Tibial artery (tissue), 4 donors: ENCODE data around the gene MTG2.

ENCODE experiments used
- DNase-seq, 2 donors: peaks; one replicate each; pipeline ENCODE4 v3.0.0-alpha.2; 2019
- H3K27ac ChIP-seq, 2 donors: fragments of 200-600 bp; sonication (generic) in 1 of 2; 1 replicate in 1 of 2; 2 replicates in 1 of 2; pipeline ENCODE4 v1.5.1; 2018 to 2019; ENCODE audit warnings: mild to moderate bottlenecking in 1 of 2
- H3K27me3 ChIP-seq, 2 donors: fragments of 200-600 bp; sonication (generic) in 1 of 2; one replicate each; pipeline versions ENCODE4 v1.5.1 to v1.6.0; 2016 to 2019
- H3K36me3 ChIP-seq, 3 donors: fragments of 200-600 bp; sonication (generic) in 2 of 3; one replicate each; pipeline ENCODE4 v1.5.1; 2016 to 2019; ENCODE audit warnings: mild to moderate bottlenecking in 2 of 3
- H3K4me1 ChIP-seq, 4 donors: fragments of 200-600 bp; sonication (generic) in 2 of 4; 1 replicate in 3 of 4; 2 replicates in 1 of 4; pipeline ENCODE4 v1.5.1; 2016 to 2019
- H3K4me3 ChIP-seq, 2 donors: fragments of 200-600 bp; sonication (generic) in 1 of 2; 1 replicate in 1 of 2; 2 replicates in 1 of 2; pipeline ENCODE4 v1.5.1; 2018 to 2019; ENCODE audit warnings: mild to moderate bottlenecking in 2 of 2
- H3K9me3 ChIP-seq, 3 donors: fragments of 200-600 bp; sonication (generic) in 1 of 3; one replicate each; pipeline ENCODE4 v1.5.1; 2016 to 2019
- intact Hi-C: fragments of 100-400 bp; cut with DNase I; formaldehyde crosslinking; loops from one replicate; pipeline ENCODE4 v1.15.0; 2023; ENCODE audit warnings: low total_unique reads
- TF ChIP-seq, protein P1 (sequence below), 2 experiments: fragments of 200-600 bp in 1 of 2; fragments of 450-650 bp in 1 of 2; IDR thresholded peaks; one replicate each; pipeline ENCODE4 v1.5.1; 2017 to 2019; ENCODE audit warnings: antibody characterized with exemption in 2 of 2, mild to moderate bottlenecking in 1 of 2, moderate library complexity in 1 of 2

Gene MTG2

DNA sequence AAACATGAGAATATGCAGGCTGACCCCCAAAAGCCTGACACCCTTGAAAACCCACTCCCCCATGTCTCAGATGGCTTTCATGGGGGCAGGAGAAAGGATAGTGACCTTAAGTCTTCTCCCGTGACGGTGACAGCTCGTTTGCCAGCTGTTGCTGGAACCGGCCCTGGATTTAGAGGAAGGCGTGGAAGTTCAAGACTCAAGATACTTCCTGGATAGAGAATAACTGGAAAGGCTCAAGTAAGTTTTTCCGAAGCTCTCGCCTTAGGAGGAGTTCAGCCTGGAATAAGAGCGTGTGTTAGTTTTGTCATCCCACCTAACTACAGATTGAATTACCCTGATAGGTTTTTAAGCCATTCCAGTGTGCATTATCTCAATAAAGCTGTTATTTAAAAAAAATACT lies 11.6 kb upstream of the MTG2 start:
- Histone ChIP-seq H3K4me3 (no peak overlapping the region), H3K27ac (no peak overlapping the region), H3K4me1 (no peaks in the 10 kb centered on the region), H3K9me3 (no peaks in the 10 kb centered on the region), H3K27me3 (no peaks in the 10 kb centered on the region), H3K36me3 (peaks cover 9 to 89% (median 45%) of the 10 kb centered on the region in 3 donors)
- intact Hi-C loops, result no loop called here
- DNase-seq, result no peak
- TF ChIP-seq, protein P1, sequence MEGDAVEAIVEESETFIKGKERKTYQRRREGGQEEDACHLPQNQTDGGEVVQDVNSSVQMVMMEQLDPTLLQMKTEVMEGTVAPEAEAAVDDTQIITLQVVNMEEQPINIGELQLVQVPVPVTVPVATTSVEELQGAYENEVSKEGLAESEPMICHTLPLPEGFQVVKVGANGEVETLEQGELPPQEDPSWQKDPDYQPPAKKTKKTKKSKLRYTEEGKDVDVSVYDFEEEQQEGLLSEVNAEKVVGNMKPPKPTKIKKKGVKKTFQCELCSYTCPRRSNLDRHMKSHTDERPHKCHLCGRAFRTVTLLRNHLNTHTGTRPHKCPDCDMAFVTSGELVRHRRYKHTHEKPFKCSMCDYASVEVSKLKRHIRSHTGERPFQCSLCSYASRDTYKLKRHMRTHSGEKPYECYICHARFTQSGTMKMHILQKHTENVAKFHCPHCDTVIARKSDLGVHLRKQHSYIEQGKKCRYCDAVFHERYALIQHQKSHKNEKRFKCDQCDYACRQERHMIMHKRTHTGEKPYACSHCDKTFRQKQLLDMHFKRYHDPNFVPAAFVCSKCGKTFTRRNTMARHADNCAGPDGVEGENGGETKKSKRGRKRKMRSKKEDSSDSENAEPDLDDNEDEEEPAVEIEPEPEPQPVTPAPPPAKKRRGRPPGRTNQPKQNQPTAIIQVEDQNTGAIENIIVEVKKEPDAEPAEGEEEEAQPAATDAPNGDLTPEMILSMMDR (IDR thresholded peaks at IDR 0.05), result no peak

DNA sequence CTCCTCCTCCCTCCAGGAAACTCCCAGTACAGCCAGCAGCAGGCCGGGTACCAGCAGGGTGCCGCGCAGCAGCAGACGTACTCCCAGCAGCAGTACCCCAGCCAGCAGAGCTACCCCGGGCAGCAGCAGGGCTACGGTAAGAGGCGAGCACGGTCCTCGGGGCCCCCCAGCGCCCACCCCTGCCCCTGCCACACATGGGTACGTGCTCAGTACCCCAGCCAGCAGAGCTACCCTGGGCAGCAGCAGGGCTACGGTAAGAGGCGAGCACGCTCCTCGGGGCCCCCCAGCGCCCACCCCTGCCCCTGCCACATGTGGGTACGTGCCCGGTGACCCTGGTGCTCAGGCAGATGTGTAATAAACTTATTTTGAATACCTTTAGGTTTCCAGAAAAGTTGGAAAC lies 10.2 kb upstream of the MTG2 start:
- TF ChIP-seq, protein P1 (IDR thresholded peaks at IDR 0.05), result no peak
- DNase-seq, result no peak
- Histone ChIP-seq H3K9me3 (no peaks in the 10 kb centered on the region), H3K27ac (no peak overlapping the region), H3K36me3 (peaks cover 8 to 88% (median 38%) of the 10 kb centered on the region in 3 donors), H3K4me3 (no peak overlapping the region), H3K27me3 (no peaks in the 10 kb centered on the region), H3K4me1 (no peaks in the 10 kb centered on the region)
- intact Hi-C loops, result no loop called here

DNA sequence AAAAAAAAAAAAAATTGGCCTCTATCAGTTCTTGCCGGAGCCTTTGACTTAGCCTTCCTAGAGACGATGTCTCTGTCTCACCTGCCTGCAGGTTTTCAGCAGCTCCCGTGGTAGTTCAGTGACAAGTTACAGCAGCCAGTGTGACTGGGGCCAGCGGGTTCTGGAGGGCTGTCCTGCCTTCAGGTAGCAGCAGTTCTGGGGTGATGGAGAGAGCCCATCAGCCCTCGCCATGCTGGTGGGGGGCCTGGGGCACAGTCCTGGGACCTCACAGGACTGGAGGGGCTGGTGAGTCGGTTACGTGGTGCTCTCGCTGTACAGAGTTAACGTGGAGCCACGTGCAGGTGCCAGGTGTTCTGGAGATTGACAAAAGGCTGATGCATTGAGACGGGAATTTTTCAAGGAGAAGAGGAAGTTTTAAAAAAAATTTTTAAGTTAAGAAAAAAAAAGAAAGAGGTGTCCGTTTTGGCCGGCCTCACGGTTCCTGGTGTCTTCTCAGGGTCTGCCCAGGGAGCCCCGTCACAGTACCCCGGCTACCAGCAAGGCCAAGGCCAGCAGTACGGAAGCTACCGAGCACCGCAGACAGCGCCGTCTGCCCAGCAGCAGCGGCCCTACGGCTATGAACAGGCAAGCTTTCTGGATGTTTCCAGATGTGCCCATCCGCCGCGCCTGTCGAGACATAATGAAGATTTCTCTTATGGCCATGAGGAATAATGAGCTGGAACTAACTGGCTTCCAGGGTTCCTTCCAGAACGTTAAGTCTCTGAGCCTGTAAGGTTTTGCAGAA lies 8.6 kb upstream of the MTG2 start:
- intact Hi-C loops, result no loop called here

DNA sequence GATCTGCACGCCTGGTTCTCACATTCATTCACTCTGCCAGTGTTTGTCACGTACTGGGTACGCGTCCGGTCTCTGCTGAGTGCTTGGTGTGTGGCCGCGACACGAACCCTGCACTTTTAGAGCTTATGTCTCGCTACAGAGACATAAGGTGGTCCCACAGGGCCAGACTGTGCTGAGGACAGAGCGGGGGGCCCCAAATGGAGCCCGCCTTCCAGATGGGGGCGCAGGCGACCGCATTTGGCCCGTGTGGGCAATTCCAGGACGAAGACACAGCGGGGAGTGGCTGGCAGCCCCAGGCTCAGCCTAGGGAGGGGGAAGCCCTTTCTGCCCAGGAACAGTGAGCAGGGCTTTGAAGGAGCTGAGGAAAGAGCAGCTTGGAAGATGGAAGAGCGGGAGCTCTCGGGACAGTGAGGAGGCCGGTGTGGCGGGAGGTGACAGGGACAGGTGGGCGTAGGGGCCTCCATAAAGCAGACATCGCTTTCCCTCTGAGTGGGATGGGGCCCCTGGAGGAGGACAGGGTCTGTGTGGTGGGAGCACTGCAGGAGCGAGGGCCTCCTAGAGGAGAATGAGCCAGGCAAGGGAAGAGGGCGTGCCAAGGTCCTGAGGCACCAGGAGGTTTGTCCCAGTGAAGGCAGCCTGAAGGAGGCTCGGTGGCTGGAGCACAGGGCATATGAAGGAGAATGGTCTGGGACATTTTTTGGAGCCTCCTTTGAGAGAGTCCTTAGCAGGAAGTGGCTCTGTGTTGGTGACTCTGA lies 7.8 kb upstream of the MTG2 start:
- Histone ChIP-seq H3K27me3 (no peaks in the 10 kb centered on the region), H3K9me3 (no peaks in the 10 kb centered on the region), H3K4me3 (no peak overlapping the region), H3K4me1 (no peaks in the 10 kb centered on the region), H3K27ac (no peak overlapping the region), H3K36me3 (peaks cover 8 to 81% (median 42%) of the 10 kb centered on the region in 3 donors)
- intact Hi-C loops, result no loop called here
- TF ChIP-seq, protein P1 (IDR thresholded peaks at IDR 0.05), result no peak
- DNase-seq, result no peak

More for the DNA sequence above, 8.6 kb upstream of the MTG2 start:
- Histone ChIP-seq H3K27ac (no peak overlapping the region), H3K9me3 (no peaks in the 10 kb centered on the region), H3K27me3 (no peaks in the 10 kb centered on the region), H3K36me3 (peaks cover 8 to 83% (median 35%) of the 10 kb centered on the region in 3 donors), H3K4me1 (no peaks in the 10 kb centered on the region), H3K4me3 (no peak overlapping the region)
- DNase-seq, result no peak
- TF ChIP-seq, protein P1 (IDR thresholded peaks at IDR 0.05), result no peak

DNA sequence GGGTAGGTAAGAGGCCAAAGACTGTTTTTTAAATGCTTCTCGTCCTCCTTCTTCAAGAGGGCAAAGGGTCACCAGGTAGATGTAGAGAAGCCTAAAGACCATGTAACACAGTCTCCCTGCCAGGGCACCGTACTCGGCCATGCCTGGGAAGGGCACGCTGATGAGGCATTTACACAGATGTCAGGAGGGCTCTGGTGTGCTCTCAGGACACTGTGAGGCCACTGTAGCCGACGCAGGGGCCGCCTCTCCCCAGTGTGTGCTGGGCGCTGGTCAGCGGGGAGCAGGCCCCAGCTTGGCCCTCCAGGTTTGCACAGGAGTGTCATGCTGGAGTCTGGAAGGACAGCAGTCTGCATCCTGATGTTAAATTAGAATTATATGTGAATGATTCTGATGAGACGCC lies 7.1 kb upstream of the MTG2 start:
- H3K27me3 ChIP-seq, result no peaks in the 10 kb centered on the region
- H3K9me3 ChIP-seq, result no peaks in the 10 kb centered on the region
- no peak overlapping the region for H3K4me3 ChIP-seq
- H3K4me1 ChIP-seq, result no peaks in the 10 kb centered on the region
- intact Hi-C loops, result loop anchor here (1.0 kb wide), 1 partner anchor 22 kb away; no protein-coding TSS in a partner anchor
- TF ChIP-seq, protein P1 (IDR thresholded peaks at IDR 0.05), result no peak
- no peak for DNase-seq
- peaks cover 8 to 75% (median 42%) of the 10 kb centered on the region in 3 donors for H3K36me3 ChIP-seq
- H3K27ac ChIP-seq, result no peak overlapping the region
